ENCODE results near the gene GAPT.

The GAPT gene

GRCh38 chr5:58491216-58491892 lies at the start of gene GAPT:
TSS of gene GAPT (plus strand) at chr5:58491435. CDS start at chr5:58494537, 3,102 bp downstream.
- DNase-seq, result no peak

- DNase-seq, result no peak
Observed at GRCh38 chr5:58444805-58445204, 46.4 kb upstream of the GAPT start.

- DNase-seq, result peak in 1 of 56 donors; percentile 22
Observed at GRCh38 chr5:58446024-58446423, 45.2 kb upstream of the GAPT start.

GRCh38 chr5:58447226-58447625 lies 44.0 kb upstream of the GAPT start:
- DNase-seq, result no peak

- DNase-seq, result peak in 1 of 56 donors; percentile 6
Observed at GRCh38 chr5:58450018-58450417, 41.2 kb upstream of the GAPT start.

- DNase-seq, result no peak
Observed at GRCh38 chr5:58450811-58451629, 40.2 kb upstream of the GAPT start.

GRCh38 chr5:58451732-58452565 lies 39.3 kb upstream of the GAPT start:
- DNase-seq, result no peak

- DNase-seq, result no peak
Observed at GRCh38 chr5:58452566-58453258, 38.5 kb upstream of the GAPT start.

GRCh38 chr5:58453306-58453705 lies 37.9 kb upstream of the GAPT start:
- no peak for DNase-seq

GRCh38 chr5:58454025-58454424 lies 37.2 kb upstream of the GAPT start:
- no peak for DNase-seq

- DNase-seq, result no peak
Observed at GRCh38 chr5:58455066-58455465, 36.2 kb upstream of the GAPT start.

GRCh38 chr5:58455480-58455879 lies 35.8 kb upstream of the GAPT start:
- DNase-seq, result no peak

- DNase-seq, result no peak
Observed at GRCh38 chr5:58456026-58456425, 35.2 kb upstream of the GAPT start.

- no peak for DNase-seq
Observed at GRCh38 chr5:58456486-58456885, 34.7 kb upstream of the GAPT start.

- no peak for DNase-seq
Observed at GRCh38 chr5:58457050-58457449, 34.2 kb upstream of the GAPT start.

GRCh38 chr5:58458141-58458742 lies 33.0 kb upstream of the GAPT start:
- DNase-seq, result no peak

- no peak for DNase-seq
Observed at GRCh38 chr5:58458743-58459145, 32.5 kb upstream of the GAPT start.

- DNase-seq, result peak in 20 of 56 donors; percentile 15 to 52 (median 28)
Observed at GRCh38 chr5:58459146-58460001, 31.9 kb upstream of the GAPT start.

- DNase-seq, result peak; percentile 42 to 98 (median 91)
Observed at GRCh38 chr5:58460002-58460731, 31.1 kb upstream of the GAPT start, which contains the start of gene PLK2. TSS of gene PLK2 (minus strand) at chr5:58460086. CDS start at chr5:58459959, 127 bp downstream.
